GM19023 (cell line): ENCODE results near the gene GOLGA6L6.
"Not testable (repeated sequence)": the region's sequence is repeated elsewhere in the genome, so short reads cannot be mapped to it uniquely, and the experiment has no call there.

ENCODE experiments used
- ATAC-seq: cut with Tn5 transposase; IDR thresholded peaks from one replicate; pipeline ENCODE4 v1.9.1; 2021; ENCODE audit warnings: mild to moderate bottlenecking, moderate library complexity; ENCODE audit not compliant: unreplicated experiment

Gene GOLGA6L6

GRCh38 chr15:20541700-20542099, at the start of gene GOLGA6L6:
TSS of gene GOLGA6L6 (minus strand) at chr15:20541800. CDS start at chr15:20541709, 91 bp downstream.
- not testable (repeated sequence) for ATAC-seq

- not testable (repeated sequence) for ATAC-seq
Measured at GRCh38 chr15:20590069-20590468, 48.5 kb upstream of the GOLGA6L6 start.

GRCh38 chr15:20586821-20587220, 45.2 kb upstream of the GOLGA6L6 start:
- ATAC-seq: not testable (repeated sequence)

GRCh38 chr15:20582726-20583115, 41.1 kb upstream of the GOLGA6L6 start:
- ATAC-seq: not testable (repeated sequence)

- ATAC-seq: not testable (repeated sequence)
Measured at GRCh38 chr15:20582109-20582725, 40.6 kb upstream of the GOLGA6L6 start.

GRCh38 chr15:20581261-20582108, 39.9 kb upstream of the GOLGA6L6 start:
- not testable (repeated sequence) for ATAC-seq

GRCh38 chr15:20579662-20580061, 38.1 kb upstream of the GOLGA6L6 start:
- not testable (repeated sequence) for ATAC-seq

GRCh38 chr15:20551289-20551688, 9.7 kb upstream of the GOLGA6L6 start:
- ATAC-seq: not testable (repeated sequence)

- not testable (repeated sequence) for ATAC-seq
Measured at GRCh38 chr15:20505926-20506658, 35.5 kb downstream of the GOLGA6L6 start.

GRCh38 chr15:20502839-20503238, 38.8 kb downstream of the GOLGA6L6 start:
- ATAC-seq: not testable (repeated sequence)

GRCh38 chr15:20501512-20502222, 39.9 kb downstream of the GOLGA6L6 start:
- not testable (repeated sequence) for ATAC-seq

GRCh38 chr15:20497781-20498180, 43.8 kb downstream of the GOLGA6L6 start:
- ATAC-seq: not testable (repeated sequence)

- ATAC-seq: not testable (repeated sequence)
Measured at GRCh38 chr15:20493035-20493434, 48.6 kb downstream of the GOLGA6L6 start.

- not testable (repeated sequence) for ATAC-seq
Measured at GRCh38 chr15:20492598-20492997, 49.0 kb downstream of the GOLGA6L6 start.

- not testable (repeated sequence) for ATAC-seq
Measured at GRCh38 chr15:20489320-20489719, 52.3 kb downstream of the GOLGA6L6 start.
